WTC11 (cell line): ENCODE data around the gene RPL26. TPM values are rescaled to one million over a fixed set of nuclear protein-coding genes. Genes with fewer than 3 reads are reported as not detected.

Experiments
- ATAC-seq: fragments of 200-7000 bp; cut with Tn5 transposase; 2 replicates; pipeline ENCODE4 v1.10.0; 2021; ENCODE audit warnings: mild to moderate bottlenecking, moderate library complexity
- CTCF ChIA-PET: fragments of 300-600 bp; sonication (Branson Sonifier 250); formaldehyde crosslinking; loops from one replicate; lab custom pipeline; 2021; ENCODE audit warnings: antibody characterized with exemption; lab: Charles Lee
- POLR2A ChIA-PET: fragments of 350-600 bp; sonication (Branson Sonifier 250); formaldehyde crosslinking; loops from one replicate; lab custom pipeline; 2021; ENCODE audit warnings: antibody characterized with exemption; lab: Charles Lee
- DNase-seq: peaks from one replicate; pipeline ENCODE4 v3.0.0; 2021; ENCODE audit warnings: low spot score
- H3K27ac Mint-ChIP-seq: 2 replicates; pipeline ENCODE4 v1.8.0; 2021; ENCODE audit warnings: mixed read lengths
- H3K27me3 Mint-ChIP-seq: 2 replicates; pipeline ENCODE4 v1.8.0; 2021; ENCODE audit warnings: low read depth, mild to moderate bottlenecking, moderate library complexity, mixed read lengths
- H3K36me3 Mint-ChIP-seq: 2 replicates; pipeline ENCODE4 v1.8.0; 2021; ENCODE audit warnings: mixed read lengths
- H3K4me1 Mint-ChIP-seq: 2 replicates; pipeline ENCODE4 v1.8.0; 2022; ENCODE audit warnings: mixed read lengths
- H3K4me3 Mint-ChIP-seq: 2 replicates; pipeline ENCODE4 v1.8.0; 2021; ENCODE audit warnings: mild to moderate bottlenecking, moderate library complexity, mixed read lengths
- H3K9me3 Mint-ChIP-seq: 2 replicates; pipeline ENCODE4 v1.8.0; 2021; ENCODE audit warnings: mixed read lengths
- ELF4 ChIP-seq: sonication (generic); formaldehyde crosslinking; IDR thresholded peaks from 2 replicates; pipeline ENCODE4 v1.8.1; 2022; ENCODE audit warnings: low read depth, mild to moderate bottlenecking, moderate library complexity, missing genetic modification reagents
- ESRRA ChIP-seq: sonication (generic); formaldehyde crosslinking; IDR thresholded peaks from 2 replicates; pipeline ENCODE4 v1.8.1; 2022; ENCODE audit warnings: mild to moderate bottlenecking, missing genetic modification reagents, borderline replicate concordance
- FOXJ3 ChIP-seq: sonication (generic); formaldehyde crosslinking; IDR thresholded peaks from 2 replicates; pipeline ENCODE4 v1.9.0; 2021; ENCODE audit warnings: missing genetic modification reagents, mild to moderate bottlenecking, borderline replicate concordance
- FOXP1 ChIP-seq: sonication (generic); formaldehyde crosslinking; IDR thresholded peaks from 2 replicates; pipeline ENCODE4 v1.8.0; 2022; ENCODE audit warnings: missing genetic modification reagents, mild to moderate bottlenecking, moderate library complexity, borderline replicate concordance
- GTF2I ChIP-seq: fragments of 250-450 bp; sonication (Bioruptor Pico); conservative IDR thresholded peaks from 2 replicates; pipeline ENCODE4 v1.4.0; 2021; ENCODE audit warnings: mild to moderate bottlenecking
- JAZF1 ChIP-seq: fragments of 250-450 bp; sonication (Bioruptor Pico); IDR thresholded peaks from 2 replicates; pipeline ENCODE4 v1.9.0; 2021; ENCODE audit warnings: moderate library complexity, mild to moderate bottlenecking, inconsistent platforms
- NFE2L1 ChIP-seq: sonication (generic); formaldehyde crosslinking; IDR thresholded peaks from 2 replicates; pipeline ENCODE4 v1.8.1; 2023; ENCODE audit warnings: missing genetic modification reagents
- RORB ChIP-seq: fragments of 250-450 bp; sonication (Bioruptor Pico); IDR thresholded peaks from 2 replicates; pipeline ENCODE4 v1.9.0; 2021; ENCODE audit warnings: mild to moderate bottlenecking
- SP1 ChIP-seq: sonication (generic); formaldehyde crosslinking; conservative IDR thresholded peaks from 2 replicates; pipeline ENCODE4 v1.8.1; 2022; ENCODE audit warnings: missing genetic modification reagents
- TP53 ChIP-seq: sonication (generic); formaldehyde crosslinking; IDR thresholded peaks from 2 replicates; pipeline ENCODE4 v1.8.1; 2023; ENCODE audit warnings: mild to moderate bottlenecking, missing genetic modification reagents
- ZBTB21 ChIP-seq: sonication (generic); formaldehyde crosslinking; IDR thresholded peaks from 2 replicates; pipeline ENCODE4 v1.8.1; 2023; ENCODE audit warnings: mild to moderate bottlenecking, missing genetic modification reagents, borderline replicate concordance
- ZNF219 ChIP-seq: sonication (generic); formaldehyde crosslinking; IDR thresholded peaks from 2 replicates; pipeline ENCODE4 v1.8.0; 2023; ENCODE audit warnings: missing genetic modification reagents, mild to moderate bottlenecking, borderline replicate concordance
- ZNF232 ChIP-seq: sonication (generic); formaldehyde crosslinking; IDR thresholded peaks from 2 replicates; pipeline ENCODE4 v1.8.0; 2022; ENCODE audit warnings: mild to moderate bottlenecking, missing genetic modification reagents
- ZNF671 ChIP-seq: fragments of 250-450 bp; sonication (Bioruptor Pico); IDR thresholded peaks from 2 replicates; pipeline ENCODE4 v1.8.0; 2021; ENCODE audit warnings: mild to moderate bottlenecking
- total RNA-seq: library from RNA; stranded (reverse); gene quantifications from 3 replicates; pipeline ENCODE4 v1.2.3, GENCODE V29; 2021
- TF ChIP-seq, protein P1 (sequence below): sonication (generic); formaldehyde crosslinking; IDR thresholded peaks from 2 replicates; pipeline ENCODE4 v1.8.0; 2023; ENCODE audit warnings: missing genetic modification reagents, mild to moderate bottlenecking, borderline replicate concordance
- TF ChIP-seq, protein P2 (sequence below): sonication (generic); formaldehyde crosslinking; IDR thresholded peaks from 2 replicates; pipeline ENCODE4 v1.8.1; 2023; ENCODE audit warnings: mild to moderate bottlenecking, missing genetic modification reagents
- TF ChIP-seq, protein P3 (sequence below): fragments of 250-450 bp; sonication (Bioruptor Pico); IDR thresholded peaks from 2 replicates; pipeline ENCODE4 v1.8.0; 2021; ENCODE audit warnings: mild to moderate bottlenecking
- TF ChIP-seq, protein P4 (sequence below): sonication (generic); formaldehyde crosslinking; IDR thresholded peaks from 2 replicates; pipeline ENCODE4 v1.8.1; 2023; ENCODE audit warnings: mild to moderate bottlenecking, missing genetic modification reagents, moderate library complexity
- TF ChIP-seq, protein P5 (sequence below): sonication (generic); formaldehyde crosslinking; IDR thresholded peaks from 2 replicates; pipeline ENCODE4 v1.8.0; 2022; ENCODE audit warnings: mild to moderate bottlenecking, missing genetic modification reagents
- TF ChIP-seq, protein P6 (sequence below): sonication (generic); formaldehyde crosslinking; IDR thresholded peaks from 2 replicates; pipeline ENCODE4 v1.8.1; 2023; ENCODE audit warnings: mild to moderate bottlenecking, missing genetic modification reagents, moderate library complexity
- TF ChIP-seq, protein P7 (sequence below): fragments of 200-600 bp; IDR thresholded peaks from 2 replicates; pipeline ENCODE4 v1.8.0; 2022; ENCODE audit warnings: antibody characterized with exemption

Gene RPL26
- total RNA-seq, 1 experiment from 2014 or later = 1,825 TPM

DNA sequence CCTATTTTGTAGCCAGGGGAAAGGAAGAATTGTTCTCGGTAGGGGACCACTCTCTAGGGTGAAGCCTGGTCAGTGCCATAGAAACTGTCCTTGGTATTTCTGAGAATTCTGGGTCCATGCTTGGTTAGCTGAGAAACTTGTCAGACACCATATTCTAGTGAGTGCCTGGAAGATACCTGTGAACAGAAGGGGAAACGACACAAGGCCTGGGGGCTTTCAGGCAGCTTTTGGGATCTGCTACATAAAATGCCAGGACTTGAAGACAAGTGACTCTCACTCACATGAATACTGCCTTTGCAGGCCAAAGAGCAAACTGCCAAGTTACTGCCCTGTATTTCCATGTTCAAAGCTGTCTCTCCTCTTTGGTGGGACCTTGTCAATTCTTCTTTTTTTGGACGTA lies 25.1 kb downstream of the RPL26 start:
- H3K27me3 Mint-ChIP-seq = 0 out of 2 replicates have a peak, but pooled peaks cover 2% of the 10 kb centered on the region
- no peak overlapping the region for H3K27ac Mint-ChIP-seq
- H3K4me3 Mint-ChIP-seq = no peak overlapping the region
- ATAC-seq = no peak
- DNase-seq = no peak
- CTCF ChIA-PET = interaction anchor here (0.6 to 1.1 kb wide), 2 partner anchors 16 to 139 kb away, joined by 3 read pairs; no protein-coding TSS in a partner anchor
- H3K36me3 Mint-ChIP-seq = no peaks in the 10 kb centered on the region
- peaks cover 41% of the 10 kb centered on the region for H3K4me1 Mint-ChIP-seq
- peaks cover 4% of the 10 kb centered on the region for H3K9me3 Mint-ChIP-seq
- TF ChIP-seq, protein P1, sequence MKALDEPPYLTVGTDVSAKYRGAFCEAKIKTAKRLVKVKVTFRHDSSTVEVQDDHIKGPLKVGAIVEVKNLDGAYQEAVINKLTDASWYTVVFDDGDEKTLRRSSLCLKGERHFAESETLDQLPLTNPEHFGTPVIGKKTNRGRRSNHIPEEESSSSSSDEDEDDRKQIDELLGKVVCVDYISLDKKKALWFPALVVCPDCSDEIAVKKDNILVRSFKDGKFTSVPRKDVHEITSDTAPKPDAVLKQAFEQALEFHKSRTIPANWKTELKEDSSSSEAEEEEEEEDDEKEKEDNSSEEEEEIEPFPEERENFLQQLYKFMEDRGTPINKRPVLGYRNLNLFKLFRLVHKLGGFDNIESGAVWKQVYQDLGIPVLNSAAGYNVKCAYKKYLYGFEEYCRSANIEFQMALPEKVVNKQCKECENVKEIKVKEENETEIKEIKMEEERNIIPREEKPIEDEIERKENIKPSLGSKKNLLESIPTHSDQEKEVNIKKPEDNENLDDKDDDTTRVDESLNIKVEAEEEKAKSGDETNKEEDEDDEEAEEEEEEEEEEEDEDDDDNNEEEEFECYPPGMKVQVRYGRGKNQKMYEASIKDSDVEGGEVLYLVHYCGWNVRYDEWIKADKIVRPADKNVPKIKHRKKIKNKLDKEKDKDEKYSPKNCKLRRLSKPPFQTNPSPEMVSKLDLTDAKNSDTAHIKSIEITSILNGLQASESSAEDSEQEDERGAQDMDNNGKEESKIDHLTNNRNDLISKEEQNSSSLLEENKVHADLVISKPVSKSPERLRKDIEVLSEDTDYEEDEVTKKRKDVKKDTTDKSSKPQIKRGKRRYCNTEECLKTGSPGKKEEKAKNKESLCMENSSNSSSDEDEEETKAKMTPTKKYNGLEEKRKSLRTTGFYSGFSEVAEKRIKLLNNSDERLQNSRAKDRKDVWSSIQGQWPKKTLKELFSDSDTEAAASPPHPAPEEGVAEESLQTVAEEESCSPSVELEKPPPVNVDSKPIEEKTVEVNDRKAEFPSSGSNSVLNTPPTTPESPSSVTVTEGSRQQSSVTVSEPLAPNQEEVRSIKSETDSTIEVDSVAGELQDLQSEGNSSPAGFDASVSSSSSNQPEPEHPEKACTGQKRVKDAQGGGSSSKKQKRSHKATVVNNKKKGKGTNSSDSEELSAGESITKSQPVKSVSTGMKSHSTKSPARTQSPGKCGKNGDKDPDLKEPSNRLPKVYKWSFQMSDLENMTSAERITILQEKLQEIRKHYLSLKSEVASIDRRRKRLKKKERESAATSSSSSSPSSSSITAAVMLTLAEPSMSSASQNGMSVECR (CRISPR knock-in tag) = no peak
- TF ChIP-seq ZNF232 (no peak), GTF2I (no peak), NFE2L1 (no peak), FOXJ3 (CRISPR knock-in tag) (no peak), ZNF671 (CRISPR knock-in tag) (no peak)
- TF ChIP-seq, protein P2, sequence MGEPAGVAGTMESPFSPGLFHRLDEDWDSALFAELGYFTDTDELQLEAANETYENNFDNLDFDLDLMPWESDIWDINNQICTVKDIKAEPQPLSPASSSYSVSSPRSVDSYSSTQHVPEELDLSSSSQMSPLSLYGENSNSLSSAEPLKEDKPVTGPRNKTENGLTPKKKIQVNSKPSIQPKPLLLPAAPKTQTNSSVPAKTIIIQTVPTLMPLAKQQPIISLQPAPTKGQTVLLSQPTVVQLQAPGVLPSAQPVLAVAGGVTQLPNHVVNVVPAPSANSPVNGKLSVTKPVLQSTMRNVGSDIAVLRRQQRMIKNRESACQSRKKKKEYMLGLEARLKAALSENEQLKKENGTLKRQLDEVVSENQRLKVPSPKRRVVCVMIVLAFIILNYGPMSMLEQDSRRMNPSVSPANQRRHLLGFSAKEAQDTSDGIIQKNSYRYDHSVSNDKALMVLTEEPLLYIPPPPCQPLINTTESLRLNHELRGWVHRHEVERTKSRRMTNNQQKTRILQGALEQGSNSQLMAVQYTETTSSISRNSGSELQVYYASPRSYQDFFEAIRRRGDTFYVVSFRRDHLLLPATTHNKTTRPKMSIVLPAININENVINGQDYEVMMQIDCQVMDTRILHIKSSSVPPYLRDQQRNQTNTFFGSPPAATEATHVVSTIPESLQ (CRISPR knock-in tag) = no peak
- POLR2A ChIA-PET = no interaction called here

DNA sequence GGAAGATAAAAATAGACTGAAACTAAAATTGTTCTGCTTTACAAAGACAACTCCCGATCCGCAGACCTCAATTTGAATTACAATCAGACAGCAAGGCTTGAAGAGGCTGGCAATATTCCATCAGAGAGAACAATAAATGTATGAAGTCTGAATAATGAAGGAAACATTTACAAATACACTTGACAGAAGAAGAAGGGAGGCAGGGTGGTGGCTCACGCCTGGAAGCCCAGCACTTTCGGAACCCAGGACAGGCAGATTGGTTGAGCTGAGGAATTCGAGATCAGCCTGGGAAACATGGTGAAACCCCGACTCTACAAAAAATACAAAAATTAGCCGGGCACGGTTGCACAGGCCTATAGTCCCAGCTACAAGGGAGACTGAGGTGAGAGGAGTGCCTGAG lies 28.8 kb downstream of the RPL26 start:
- H3K36me3 Mint-ChIP-seq = no peaks in the 10 kb centered on the region
- no peak for DNase-seq
- peaks cover 4% of the 10 kb centered on the region for H3K9me3 Mint-ChIP-seq
- no peak for TF ChIP-seq RORB
- no peak for TF ChIP-seq JAZF1
- TF ChIP-seq FOXP1 = no peak
- no peak for TF ChIP-seq TP53 (CRISPR knock-in tag)
- no peak for TF ChIP-seq ELF4 (CRISPR knock-in tag)
- TF ChIP-seq GTF2I = no peak
- no peak for TF ChIP-seq ZNF219 (CRISPR knock-in tag)
- TF ChIP-seq, protein P3, sequence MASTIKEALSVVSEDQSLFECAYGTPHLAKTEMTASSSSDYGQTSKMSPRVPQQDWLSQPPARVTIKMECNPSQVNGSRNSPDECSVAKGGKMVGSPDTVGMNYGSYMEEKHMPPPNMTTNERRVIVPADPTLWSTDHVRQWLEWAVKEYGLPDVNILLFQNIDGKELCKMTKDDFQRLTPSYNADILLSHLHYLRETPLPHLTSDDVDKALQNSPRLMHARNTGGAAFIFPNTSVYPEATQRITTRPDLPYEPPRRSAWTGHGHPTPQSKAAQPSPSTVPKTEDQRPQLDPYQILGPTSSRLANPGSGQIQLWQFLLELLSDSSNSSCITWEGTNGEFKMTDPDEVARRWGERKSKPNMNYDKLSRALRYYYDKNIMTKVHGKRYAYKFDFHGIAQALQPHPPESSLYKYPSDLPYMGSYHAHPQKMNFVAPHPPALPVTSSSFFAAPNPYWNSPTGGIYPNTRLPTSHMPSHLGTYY (CRISPR knock-in tag) = no peak
- TF ChIP-seq, protein P4, sequence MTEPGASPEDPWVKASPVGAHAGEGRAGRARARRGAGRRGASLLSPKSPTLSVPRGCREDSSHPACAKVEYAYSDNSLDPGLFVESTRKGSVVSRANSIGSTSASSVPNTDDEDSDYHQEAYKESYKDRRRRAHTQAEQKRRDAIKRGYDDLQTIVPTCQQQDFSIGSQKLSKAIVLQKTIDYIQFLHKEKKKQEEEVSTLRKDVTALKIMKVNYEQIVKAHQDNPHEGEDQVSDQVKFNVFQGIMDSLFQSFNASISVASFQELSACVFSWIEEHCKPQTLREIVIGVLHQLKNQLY (CRISPR knock-in tag) = no peak
- TF ChIP-seq SP1 (CRISPR knock-in tag) = no peak
- TF ChIP-seq ESRRA (CRISPR knock-in tag) = no peak
- TF ChIP-seq, protein P5, sequence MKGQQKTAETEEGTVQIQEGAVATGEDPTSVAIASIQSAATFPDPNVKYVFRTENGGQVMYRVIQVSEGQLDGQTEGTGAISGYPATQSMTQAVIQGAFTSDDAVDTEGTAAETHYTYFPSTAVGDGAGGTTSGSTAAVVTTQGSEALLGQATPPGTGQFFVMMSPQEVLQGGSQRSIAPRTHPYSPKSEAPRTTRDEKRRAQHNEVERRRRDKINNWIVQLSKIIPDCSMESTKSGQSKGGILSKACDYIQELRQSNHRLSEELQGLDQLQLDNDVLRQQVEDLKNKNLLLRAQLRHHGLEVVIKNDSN = no peak
- TF ChIP-seq, protein P6, sequence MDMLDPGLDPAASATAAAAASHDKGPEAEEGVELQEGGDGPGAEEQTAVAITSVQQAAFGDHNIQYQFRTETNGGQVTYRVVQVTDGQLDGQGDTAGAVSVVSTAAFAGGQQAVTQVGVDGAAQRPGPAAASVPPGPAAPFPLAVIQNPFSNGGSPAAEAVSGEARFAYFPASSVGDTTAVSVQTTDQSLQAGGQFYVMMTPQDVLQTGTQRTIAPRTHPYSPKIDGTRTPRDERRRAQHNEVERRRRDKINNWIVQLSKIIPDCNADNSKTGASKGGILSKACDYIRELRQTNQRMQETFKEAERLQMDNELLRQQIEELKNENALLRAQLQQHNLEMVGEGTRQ (CRISPR knock-in tag) = no peak
- TF ChIP-seq, protein P7, sequence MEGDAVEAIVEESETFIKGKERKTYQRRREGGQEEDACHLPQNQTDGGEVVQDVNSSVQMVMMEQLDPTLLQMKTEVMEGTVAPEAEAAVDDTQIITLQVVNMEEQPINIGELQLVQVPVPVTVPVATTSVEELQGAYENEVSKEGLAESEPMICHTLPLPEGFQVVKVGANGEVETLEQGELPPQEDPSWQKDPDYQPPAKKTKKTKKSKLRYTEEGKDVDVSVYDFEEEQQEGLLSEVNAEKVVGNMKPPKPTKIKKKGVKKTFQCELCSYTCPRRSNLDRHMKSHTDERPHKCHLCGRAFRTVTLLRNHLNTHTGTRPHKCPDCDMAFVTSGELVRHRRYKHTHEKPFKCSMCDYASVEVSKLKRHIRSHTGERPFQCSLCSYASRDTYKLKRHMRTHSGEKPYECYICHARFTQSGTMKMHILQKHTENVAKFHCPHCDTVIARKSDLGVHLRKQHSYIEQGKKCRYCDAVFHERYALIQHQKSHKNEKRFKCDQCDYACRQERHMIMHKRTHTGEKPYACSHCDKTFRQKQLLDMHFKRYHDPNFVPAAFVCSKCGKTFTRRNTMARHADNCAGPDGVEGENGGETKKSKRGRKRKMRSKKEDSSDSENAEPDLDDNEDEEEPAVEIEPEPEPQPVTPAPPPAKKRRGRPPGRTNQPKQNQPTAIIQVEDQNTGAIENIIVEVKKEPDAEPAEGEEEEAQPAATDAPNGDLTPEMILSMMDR = no peak
- TF ChIP-seq, protein P2 (CRISPR knock-in tag) = no peak
- no peak for TF ChIP-seq ZBTB21
- H3K4me1 Mint-ChIP-seq = peaks cover 19% of the 10 kb centered on the region
- POLR2A ChIA-PET = interaction anchor here (0.9 kb wide), 1 partner anchor 13 kb away, joined by 3 read pairs; no protein-coding TSS in a partner anchor
- CTCF ChIA-PET = interaction anchor here (1.1 kb wide), 1 partner anchor 56 kb away, joined by 3 read pairs; no protein-coding TSS in a partner anchor
- H3K27me3 Mint-ChIP-seq = 0 out of 2 replicates have a peak, but pooled peaks cover 2% of the 10 kb centered on the region
- ATAC-seq = no peak
- H3K27ac Mint-ChIP-seq = peak overlapping the region; percentile 3; the same call in 1 of the 2 replicates
- no peak overlapping the region for H3K4me3 Mint-ChIP-seq
